ENCODE results near the gene TBC1D2.

TBC1D2 gene

DNA sequence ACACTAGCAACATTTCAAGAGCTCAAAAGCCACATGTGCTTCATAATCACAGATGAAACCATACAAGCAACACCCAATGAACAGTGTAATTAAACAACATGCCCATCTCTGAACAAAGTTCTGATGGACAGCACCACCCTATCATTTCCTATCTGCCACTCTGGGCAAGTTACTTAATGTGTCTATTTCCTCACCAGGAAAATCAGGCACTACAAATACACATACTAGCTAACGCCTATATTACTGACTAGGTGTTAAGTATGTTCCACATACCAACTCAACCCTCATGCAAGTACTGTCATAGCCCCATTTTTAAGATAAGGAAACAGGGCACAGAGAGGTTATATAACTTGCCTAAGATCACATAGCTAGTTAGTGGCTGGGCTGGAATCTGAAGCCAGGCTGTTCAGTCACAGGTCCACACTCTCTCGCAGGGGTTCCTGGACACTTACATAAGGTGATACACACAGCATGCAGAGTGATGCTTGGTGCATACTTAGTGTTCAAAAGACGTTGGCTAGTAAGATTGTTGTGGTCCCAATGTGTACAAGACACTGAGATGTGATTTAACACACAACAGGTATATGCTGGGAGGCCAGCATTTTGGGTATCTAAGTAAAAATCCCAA lies 87.2 kb downstream of the TBC1D2 start:
- Histone ChIP-seq H3K4me3 (ENCODE audit: low read depth in 1 of 2, low read length in 2 of 2) (no peak overlapping the region), H3K27me3 (ENCODE audit: insufficient read depth, low read length, poor library complexity) (no peaks in the 10 kb centered on the region), H3K27ac (ENCODE audit: low read length) (no peak overlapping the region), H3K79me2 (ENCODE audit: insufficient read depth, low read length) (no peaks in the 10 kb centered on the region), H3K9ac (ENCODE audit: low read depth, low read length) (no peak overlapping the region), H3K4me2 (ENCODE audit: insufficient read depth, low read length) (no peak overlapping the region), H4K20me1 (ENCODE audit: insufficient read depth, low read length) (peaks cover 6% of the 10 kb centered on the region), H2AFZ (ENCODE audit: low read depth, low read length) (no peak overlapping the region), H3K4me1 (ENCODE audit: insufficient read depth, low read length) (no peaks in the 10 kb centered on the region), H3K9me3 (ENCODE audit: insufficient read depth, low read length, severe bottlenecking) (no peaks in the 10 kb centered on the region), H3K36me3 (ENCODE audit: insufficient read depth, low read length) (no peaks in the 10 kb centered on the region)
- ATAC-seq (ENCODE audit: insufficient read depth, low read depth) (no peak), DNase-seq (no peak)
- TF ChIP-seq CTCF (IDR thresholded peaks at IDR 0.05; ENCODE audit: borderline replicate concordance, extremely low read depth, low read length, poor library complexity, severe bottlenecking) (no peak), EZH2 (IDR thresholded peaks at IDR 0.05; ENCODE audit: borderline replicate concordance, low read depth, low read length, severe bottlenecking) (no peak)

DNA sequence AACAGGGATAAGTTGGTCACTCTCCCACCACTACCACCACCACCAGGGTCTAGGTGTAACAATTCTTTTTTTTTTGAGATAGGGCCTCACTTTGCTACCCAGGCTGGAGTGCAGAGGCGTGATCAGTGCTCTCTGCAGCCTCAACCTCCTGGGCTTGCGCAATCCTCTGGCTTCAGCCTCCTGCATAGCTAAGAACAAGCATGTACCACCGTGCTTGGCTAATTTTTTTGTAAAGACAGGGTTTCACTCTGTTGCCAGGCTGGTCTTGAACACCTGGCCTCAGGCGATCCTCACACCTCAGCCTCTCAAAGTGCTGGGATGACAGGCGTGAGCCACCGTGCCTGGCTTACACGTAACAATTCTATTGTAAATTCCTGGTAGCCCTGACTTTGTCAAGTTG lies 90.5 kb downstream of the TBC1D2 start:
- Histone ChIP-seq H3K9me3 (ENCODE audit: insufficient read depth, low read length, severe bottlenecking) (no peaks in the 10 kb centered on the region), H3K4me1 (ENCODE audit: insufficient read depth, low read length) (no peaks in the 10 kb centered on the region), H2AFZ (ENCODE audit: low read depth, low read length) (no peak overlapping the region), H3K4me3 (ENCODE audit: low read depth in 1 of 2, low read length in 2 of 2) (no peak overlapping the region), H3K9ac (ENCODE audit: low read depth, low read length) (no peak overlapping the region), H3K4me2 (ENCODE audit: insufficient read depth, low read length) (no peak overlapping the region), H3K79me2 (ENCODE audit: insufficient read depth, low read length) (no peaks in the 10 kb centered on the region), H4K20me1 (ENCODE audit: insufficient read depth, low read length) (no peaks in the 10 kb centered on the region), H3K27me3 (ENCODE audit: insufficient read depth, low read length, poor library complexity) (no peaks in the 10 kb centered on the region), H3K27ac (ENCODE audit: low read length) (no peak overlapping the region), H3K36me3 (ENCODE audit: insufficient read depth, low read length) (no peaks in the 10 kb centered on the region)
- ATAC-seq (ENCODE audit: insufficient read depth, low read depth) (no peak), DNase-seq (no peak)
- no peak for TF ChIP-seq EZH2 (IDR thresholded peaks at IDR 0.05; ENCODE audit: borderline replicate concordance, low read depth, low read length, severe bottlenecking)
- TF ChIP-seq CTCF (IDR thresholded peaks at IDR 0.05; ENCODE audit: borderline replicate concordance, extremely low read depth, low read length, poor library complexity, severe bottlenecking) = no peak

- no peak overlapping the region for H3K4me2 ChIP-seq (ENCODE audit: insufficient read depth, low read length)
- H3K4me3 ChIP-seq (ENCODE audit: low read depth in 1 of 2, low read length in 2 of 2) = no peak overlapping the region
- H3K79me2 ChIP-seq (ENCODE audit: insufficient read depth, low read length) = no peaks in the 10 kb centered on the region
- DNase-seq (no peak), ATAC-seq (ENCODE audit: insufficient read depth, low read depth) (no peak)
- no peak overlapping the region for H2AFZ ChIP-seq (ENCODE audit: low read depth, low read length)
- no peaks in the 10 kb centered on the region for H3K4me1 ChIP-seq (ENCODE audit: insufficient read depth, low read length)
- TF ChIP-seq CTCF (IDR thresholded peaks at IDR 0.05; ENCODE audit: borderline replicate concordance, extremely low read depth, low read length, poor library complexity, severe bottlenecking) (no peak), EZH2 (IDR thresholded peaks at IDR 0.05; ENCODE audit: borderline replicate concordance, low read depth, low read length, severe bottlenecking) (no peak)
- H3K9ac ChIP-seq (ENCODE audit: low read depth, low read length) = no peak overlapping the region
- H4K20me1 ChIP-seq (ENCODE audit: insufficient read depth, low read length) = no peaks in the 10 kb centered on the region; the same call in 1 of the 2 replicates
- no peaks in the 10 kb centered on the region for H3K9me3 ChIP-seq (ENCODE audit: insufficient read depth, low read length, severe bottlenecking)
- no peaks in the 10 kb centered on the region for H3K27me3 ChIP-seq (ENCODE audit: insufficient read depth, low read length, poor library complexity)
- H3K27ac ChIP-seq (ENCODE audit: low read length) = no peak overlapping the region
- H3K36me3 ChIP-seq (ENCODE audit: insufficient read depth, low read length) = no peaks in the 10 kb centered on the region
Observed at GRCh38 chr9:98162613-98163012, 92.8 kb downstream of the TBC1D2 start.
